Gastroesophageal sphincter (tissue), 4 donors: ENCODE measurements around the gene C5AR2. TPM values are rescaled to one million over a fixed set of nuclear protein-coding genes. Genes with fewer than 3 reads are reported as not detected.

Source experiments
- ATAC-seq: fragments of 150-250 bp; one replicate; pipeline ENCODE4 v1.9.1; 2016; ENCODE audit warnings: mild to moderate bottlenecking, moderate library complexity
- H3K27ac ChIP-seq, 4 donors: fragments of 200-600 bp; sonication (generic) in 3 of 4; 1 replicate in 3 of 4; 2 replicates in 1 of 4; pipeline ENCODE4 v1.5.1; 2016 to 2019
- H3K27me3 ChIP-seq: fragments of 200-600 bp; sonication (generic); one replicate; pipeline ENCODE4 v1.5.1; 2019
- H3K36me3 ChIP-seq, 2 donors: fragments of 200-600 bp; sonication (generic); one replicate each; pipeline ENCODE4 v1.5.1; 2019; ENCODE audit warnings: control low read depth in 1 of 2
- H3K4me1 ChIP-seq, 3 donors: fragments of 200-600 bp; sonication (generic); 1 replicate in 2 of 3; 2 replicates in 1 of 3; pipeline ENCODE4 v1.5.1; 2016 to 2019; ENCODE audit warnings: control low read depth in 2 of 3
- H3K4me3 ChIP-seq, 2 donors: fragments of 200-600 bp; sonication (generic); one replicate each; pipeline ENCODE4 v1.5.1; 2019; ENCODE audit warnings: mild to moderate bottlenecking in 1 of 2, moderate library complexity in 1 of 2
- H3K9me3 ChIP-seq, 3 donors: fragments of 200-600 bp; sonication (generic); one replicate each; pipeline ENCODE4 v1.5.1; 2017 to 2019; ENCODE audit warnings: control low read depth in 2 of 3
- CTCF ChIP-seq, 4 experiments: fragments of 200-600 bp in 2 of 4; fragments of 450-650 bp in 2 of 4; sonication (generic) in 1 of 4; IDR thresholded peaks; one replicate each; pipeline ENCODE4 v1.5.1; 2017 to 2019; ENCODE audit warnings: antibody characterized with exemption in 4 of 4, mild to moderate bottlenecking in 2 of 4, moderate library complexity in 2 of 4
- EP300 ChIP-seq: sonication (generic); formaldehyde crosslinking; IDR thresholded peaks from one replicate; pipeline ENCODE4 v1.6.1; 2017; ENCODE audit warnings: antibody characterized with exemption, mild to moderate bottlenecking
- POLR2A ChIP-seq, 2 donors: fragments of 450-650 bp; IDR thresholded peaks; one replicate each; pipeline ENCODE4 v1.6.1; 2017; ENCODE audit warnings: antibody characterized with exemption in 2 of 2, mild to moderate bottlenecking in 2 of 2, moderate library complexity in 1 of 2
- POLR2AphosphoS5 ChIP-seq: sonication (generic); formaldehyde crosslinking; IDR thresholded peaks from one replicate; pipeline ENCODE4 v1.6.1; 2017; ENCODE audit warnings: antibody characterized with exemption
- WGBS, 2 donors: methylation state at CpG; one replicate each; pipeline ENCODE4 v1.1.5; 2018; ENCODE audit warnings: low coverage in 1 of 2; 5-methylcytosine and 5-hydroxymethylcytosine counted together
- total RNA-seq, 4 donors: library from RNA; depleted of rRNA; stranded (reverse); fragments of >200 nt; gene quantifications; one replicate each; pipeline ENCODE4 v1.1.0, GENCODE V29; 2016

C5AR2 gene
- total RNA-seq, 4 donors from 2014 or later, result 0.15 to 2.3 (median 1.2) TPM

- no peaks in the 10 kb centered on the region for H3K9me3 ChIP-seq
- H3K4me1 ChIP-seq, result no peaks in the 10 kb centered on the region
- WGBS, 2 donors, result 70 to 79% methylated on average over 7 to 9 of the region's 10 CpGs
- TF ChIP-seq POLR2AphosphoS5, result no peak
- TF ChIP-seq CTCF (IDR thresholded peaks at IDR 0.05), result no peak
- peaks cover 9% of the 10 kb centered on the region for H3K27me3 ChIP-seq
- ATAC-seq, result no peak
- no peak overlapping the region for H3K27ac ChIP-seq
- H3K4me3 ChIP-seq, result no peak overlapping the region
- no peaks in the 10 kb centered on the region for H3K36me3 ChIP-seq
Measured at GRCh38 chr19:47339196-47339880, 7.4 kb downstream of the C5AR2 start.

- WGBS, 2 donors, result 83 to 90% methylated on average over 2 to 9 of the region's 29 CpGs
- Histone ChIP-seq H3K27me3 (peaks cover 7% of the 10 kb centered on the region), H3K27ac (no peak overlapping the region), H3K36me3 (no peaks in the 10 kb centered on the region), H3K4me3 (no peak overlapping the region), H3K4me1 (no peaks in the 10 kb centered on the region), H3K9me3 (no peaks in the 10 kb centered on the region)
- TF ChIP-seq CTCF (IDR thresholded peaks at IDR 0.05) (no peak), EP300 (no peak), POLR2AphosphoS5 (no peak), POLR2A (IDR thresholded peaks at IDR 0.05) (no peak)
- ATAC-seq, result no peak
Measured at GRCh38 chr19:47340477-47341208, 8.7 kb downstream of the C5AR2 start.

GRCh38 chr19:47341734-47342133 lies 9.8 kb downstream of the C5AR2 start:
- no peaks in the 10 kb centered on the region for H3K9me3 ChIP-seq
- no peaks in the 10 kb centered on the region for H3K36me3 ChIP-seq
- whole genome bisulfite sequencing, 2 donors, result 67 to 78% methylated on average over 1 of the region's 4 CpGs
- H3K4me1 ChIP-seq, result no peaks in the 10 kb centered on the region
- no peak overlapping the region for H3K27ac ChIP-seq
- TF ChIP-seq POLR2A (IDR thresholded peaks at IDR 0.05), result no peak
- no peak for TF ChIP-seq POLR2AphosphoS5
- no peak for TF ChIP-seq EP300
- no peak for TF ChIP-seq CTCF (IDR thresholded peaks at IDR 0.05)
- ATAC-seq, result no peak
- peaks cover 6% of the 10 kb centered on the region for H3K27me3 ChIP-seq
- no peak overlapping the region for H3K4me3 ChIP-seq

GRCh38 chr19:47343194-47343802 lies 11.3 kb downstream of the C5AR2 start:
- no peak overlapping the region for H3K4me3 ChIP-seq
- H3K27me3 ChIP-seq, result no peaks in the 10 kb centered on the region
- no peaks in the 10 kb centered on the region for H3K36me3 ChIP-seq
- 82 to 89% methylated on average over 6 to 7 of the region's 11 CpGs for WGBS, 2 donors
- no peak overlapping the region for H3K27ac ChIP-seq
- no peak for TF ChIP-seq EP300
- no peak for TF ChIP-seq POLR2AphosphoS5
- TF ChIP-seq POLR2A (IDR thresholded peaks at IDR 0.05), result no peak
- TF ChIP-seq CTCF (IDR thresholded peaks at IDR 0.05), result no peak
- H3K4me1 ChIP-seq, result peaks cover 0 to under 1% (median 0%) of the 10 kb centered on the region in 3 donors
- ATAC-seq, result no peak
- H3K9me3 ChIP-seq, result no peaks in the 10 kb centered on the region
